Esophagus squamous epithelium (tissue), 4 donors: ENCODE measurements around the gene TFAP2A.

Experiments used
- POLR2A ChIP-seq, 4 donors: fragments of 450-650 bp; IDR thresholded peaks; one replicate each; pipeline ENCODE4 v1.6.1; 2017; ENCODE audit warnings: antibody characterized with exemption in 4 of 4, mild to moderate bottlenecking in 4 of 4, moderate library complexity in 3 of 4
- TF ChIP-seq, protein P1 (sequence below), 6 experiments: fragments of 450-650 bp in 4 of 6; fragments of 200-600 bp in 2 of 6; sonication (generic) in 2 of 6; IDR thresholded peaks; one replicate each; pipeline ENCODE4 v1.5.1; 2016 to 2019; ENCODE audit warnings: antibody characterized with exemption in 6 of 6, mild to moderate bottlenecking in 4 of 6, moderate library complexity in 4 of 6

- TF ChIP-seq, protein P1, sequence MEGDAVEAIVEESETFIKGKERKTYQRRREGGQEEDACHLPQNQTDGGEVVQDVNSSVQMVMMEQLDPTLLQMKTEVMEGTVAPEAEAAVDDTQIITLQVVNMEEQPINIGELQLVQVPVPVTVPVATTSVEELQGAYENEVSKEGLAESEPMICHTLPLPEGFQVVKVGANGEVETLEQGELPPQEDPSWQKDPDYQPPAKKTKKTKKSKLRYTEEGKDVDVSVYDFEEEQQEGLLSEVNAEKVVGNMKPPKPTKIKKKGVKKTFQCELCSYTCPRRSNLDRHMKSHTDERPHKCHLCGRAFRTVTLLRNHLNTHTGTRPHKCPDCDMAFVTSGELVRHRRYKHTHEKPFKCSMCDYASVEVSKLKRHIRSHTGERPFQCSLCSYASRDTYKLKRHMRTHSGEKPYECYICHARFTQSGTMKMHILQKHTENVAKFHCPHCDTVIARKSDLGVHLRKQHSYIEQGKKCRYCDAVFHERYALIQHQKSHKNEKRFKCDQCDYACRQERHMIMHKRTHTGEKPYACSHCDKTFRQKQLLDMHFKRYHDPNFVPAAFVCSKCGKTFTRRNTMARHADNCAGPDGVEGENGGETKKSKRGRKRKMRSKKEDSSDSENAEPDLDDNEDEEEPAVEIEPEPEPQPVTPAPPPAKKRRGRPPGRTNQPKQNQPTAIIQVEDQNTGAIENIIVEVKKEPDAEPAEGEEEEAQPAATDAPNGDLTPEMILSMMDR (IDR thresholded peaks at IDR 0.05), result no peak
- TF ChIP-seq POLR2A (IDR thresholded peaks at IDR 0.05), result no peak
Observed at GRCh38 chr6:10407018-10407673, 7.7 kb downstream of the TFAP2A start.
